ENCODE measurements around the gene RCSD1. TPM values are rescaled to one million over a fixed set of nuclear protein-coding genes. Genes with fewer than 3 reads are reported as not detected.
"Not testable (repeated sequence)": the region's sequence is repeated elsewhere in the genome, so short reads cannot be mapped to it uniquely, and the experiment has no call there.

Gene RCSD1
- total RNA-seq, 1 donor from 2014 or later, result 132 TPM

DNA sequence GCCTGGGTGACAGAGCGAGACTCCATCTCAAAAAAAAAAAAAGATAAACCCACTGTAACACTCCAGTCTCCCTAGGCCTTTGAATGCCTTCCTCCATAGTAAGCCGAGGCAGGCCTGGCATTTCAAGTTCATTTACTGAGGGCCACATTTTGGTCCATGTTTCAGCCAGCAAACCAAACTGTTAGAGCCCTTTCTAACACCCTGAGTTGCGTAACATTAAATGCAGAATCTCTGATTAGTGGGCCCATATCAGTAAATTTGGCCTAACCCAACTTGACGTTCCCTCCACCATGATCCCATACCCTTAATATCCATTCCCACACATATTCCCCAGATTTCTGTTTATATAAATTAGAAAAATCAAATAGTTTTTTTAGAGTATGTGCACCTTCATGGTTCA, 104.2 kb downstream of the RCSD1 start:
- intact Hi-C loops (cut with micrococcal nuclease), result no loop called here

DNA sequence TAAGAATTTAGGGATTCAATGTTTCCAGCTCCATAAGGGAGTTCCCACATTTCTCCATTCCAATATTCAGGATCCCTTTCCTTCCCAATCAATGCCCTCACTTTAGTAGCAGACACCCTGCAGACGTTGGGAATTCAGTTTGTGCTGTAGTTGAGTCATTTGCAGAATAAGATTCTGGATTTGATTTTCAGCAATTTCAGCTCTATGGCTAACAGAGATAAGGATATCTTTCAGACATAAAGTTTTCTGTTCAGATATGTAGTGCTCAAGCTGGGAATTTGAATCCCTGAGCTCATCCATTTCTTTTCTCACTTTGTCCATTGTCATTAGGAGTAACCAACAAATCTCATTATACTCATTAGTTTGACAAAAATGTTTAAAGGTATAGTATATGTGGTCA, 104.8 kb downstream of the RCSD1 start:
- intact Hi-C loops (cut with micrococcal nuclease), result no loop called here

DNA sequence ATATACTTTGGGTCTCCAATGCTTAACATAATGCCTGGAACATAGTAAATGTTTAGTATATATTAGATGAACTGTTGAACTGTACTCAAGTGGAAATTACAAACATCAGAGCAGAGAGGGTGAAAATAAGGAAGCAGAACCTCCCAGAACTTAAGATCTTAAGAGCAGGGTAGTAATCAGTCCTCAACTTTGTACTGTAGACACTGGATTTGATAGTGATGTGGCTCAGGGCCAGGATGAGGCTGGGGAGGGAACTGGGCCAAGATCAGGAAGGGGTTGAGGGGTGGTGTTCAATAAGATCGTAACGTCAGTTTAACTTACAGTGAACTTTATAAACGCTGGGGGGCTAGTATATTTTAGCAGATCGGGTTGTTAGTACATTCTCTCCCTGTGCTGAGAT, 107.1 kb downstream of the RCSD1 start:
- intact Hi-C loops (cut with micrococcal nuclease), result no loop called here

GRCh38 chr1:167738158-167738557, 108.1 kb downstream of the RCSD1 start:
- intact Hi-C loops (cut with micrococcal nuclease), result no loop called here

GRCh38 chr1:167739752-167740151, 109.7 kb downstream of the RCSD1 start:
- intact Hi-C loops (cut with micrococcal nuclease), result no loop called here

DNA sequence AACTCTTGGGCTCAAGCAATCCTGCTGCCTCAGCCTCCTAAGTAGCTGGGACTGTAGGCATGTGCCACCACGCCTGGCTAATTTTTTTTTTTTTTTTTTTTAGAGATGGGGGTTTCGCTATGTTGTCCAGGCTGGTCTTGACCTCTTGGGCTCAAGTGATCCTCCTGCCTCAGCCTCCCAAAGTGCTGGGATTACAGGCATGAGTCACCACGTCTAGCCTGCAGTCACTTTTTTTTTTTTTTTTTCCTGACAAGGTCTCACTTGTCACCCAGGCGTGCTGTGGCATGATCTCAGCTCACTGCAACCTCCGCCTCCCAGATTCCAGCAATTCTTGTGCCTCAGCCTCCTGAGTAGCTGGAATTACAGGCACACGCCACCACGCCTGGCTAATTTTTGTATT, 111.1 kb downstream of the RCSD1 start:
- intact Hi-C loops (cut with micrococcal nuclease), result not testable (repeated sequence)

GRCh38 chr1:167742392-167743057, 112.5 kb downstream of the RCSD1 start:
- intact Hi-C loops (cut with micrococcal nuclease), result not testable (repeated sequence)

GRCh38 chr1:167744901-167745300, 114.9 kb downstream of the RCSD1 start:
- intact Hi-C loops (cut with micrococcal nuclease), result no loop called here

DNA sequence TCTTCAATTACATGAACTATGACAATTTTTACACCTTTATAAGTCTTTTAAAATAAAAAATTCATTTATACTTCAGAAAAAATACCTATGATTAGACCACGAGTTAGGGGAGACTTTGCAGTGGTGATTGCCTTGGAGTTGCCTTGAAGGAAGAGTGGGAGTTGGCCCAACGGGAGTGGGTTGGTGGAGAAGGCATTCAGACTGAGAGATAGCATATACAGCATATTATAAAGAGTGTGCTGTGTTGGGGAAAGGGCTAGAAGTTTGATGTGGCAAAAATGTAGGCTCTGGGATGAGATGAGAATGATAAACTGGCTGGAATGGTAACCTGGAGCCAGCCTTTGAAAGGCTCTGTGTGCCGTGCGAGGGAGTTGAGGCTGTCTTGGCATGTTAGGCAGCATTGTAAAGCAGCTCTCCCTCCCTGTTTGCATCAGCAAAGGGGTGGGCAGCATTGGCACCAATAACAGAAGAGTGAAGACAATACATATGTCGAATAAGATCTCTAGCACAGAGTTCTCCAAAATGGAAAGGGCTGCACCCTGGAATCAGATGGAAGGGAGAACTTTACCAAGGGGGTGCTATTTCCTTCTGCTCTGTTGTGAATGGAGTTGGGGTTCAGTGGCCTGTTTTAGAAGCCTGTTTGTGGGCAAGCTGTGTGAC, 116.1 kb downstream of the RCSD1 start:
- intact Hi-C loops (cut with micrococcal nuclease), result no loop called here

DNA sequence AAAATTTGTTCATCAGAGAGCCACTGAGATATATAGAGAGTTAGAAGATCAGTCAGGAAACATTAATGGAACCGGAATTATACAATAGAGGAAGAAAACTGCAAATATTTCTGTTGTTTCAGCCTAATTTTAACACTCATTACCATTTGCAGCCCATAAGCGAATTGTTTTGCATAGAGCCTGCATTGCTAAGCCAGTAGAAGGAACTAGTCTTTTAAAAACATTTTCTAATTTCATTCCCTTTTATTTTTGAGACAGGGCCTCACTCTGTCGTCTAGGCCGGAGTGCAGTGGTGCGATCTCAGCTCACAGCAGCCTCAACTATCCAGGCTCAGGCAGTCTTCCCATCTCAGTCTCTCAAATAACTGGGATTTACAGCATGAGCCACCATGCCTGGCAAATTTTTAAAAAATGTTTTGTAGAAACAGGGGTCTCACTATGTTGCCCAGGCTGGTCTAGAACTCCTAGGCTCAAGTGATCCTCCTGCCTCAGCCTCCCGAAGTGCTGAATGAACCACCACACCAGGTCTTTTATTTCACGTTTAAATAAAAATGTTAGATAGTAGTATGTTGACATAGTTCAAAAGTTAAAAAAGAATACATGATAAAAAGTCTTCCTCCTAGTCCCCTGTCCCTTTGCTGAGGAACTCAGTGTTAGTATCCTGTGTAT, 117.1 kb downstream of the RCSD1 start:
- intact Hi-C loops (cut with micrococcal nuclease), result no loop called here

GRCh38 chr1:167747988-167748387, 118.0 kb downstream of the RCSD1 start:
- intact Hi-C loops (cut with micrococcal nuclease), result no loop called here

- intact Hi-C loops (cut with micrococcal nuclease), result no loop called here
Observed at GRCh38 chr1:167748906-167749305, 118.9 kb downstream of the RCSD1 start.

- intact Hi-C loops (cut with micrococcal nuclease), result no loop called here
Observed at GRCh38 chr1:167749741-167750140, 119.7 kb downstream of the RCSD1 start.

- intact Hi-C loops (cut with micrococcal nuclease), result no loop called here
Observed at GRCh38 chr1:167750641-167751040, 120.6 kb downstream of the RCSD1 start.

DNA sequence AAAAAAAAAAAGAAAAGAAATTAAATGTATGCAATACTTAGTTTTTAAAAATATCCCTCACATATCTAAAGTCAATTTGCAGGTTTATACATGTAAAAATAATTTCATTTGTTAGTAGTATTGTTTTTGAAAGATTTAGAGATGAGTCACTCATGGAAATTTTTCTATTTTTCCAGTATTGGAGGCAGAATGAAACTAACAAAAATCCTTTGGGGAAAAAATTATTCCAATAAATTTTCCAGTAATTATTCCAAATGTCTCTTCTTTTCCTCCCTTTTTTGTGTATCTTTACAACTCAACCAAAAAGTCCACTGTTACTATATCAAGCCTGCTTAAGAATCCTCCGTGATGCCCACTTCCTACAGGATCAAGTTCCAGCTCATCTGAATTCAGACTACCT, 121.6 kb downstream of the RCSD1 start:
- intact Hi-C loops (cut with micrococcal nuclease), result loop anchor here (2.0 kb wide), 1 partner anchor 29 kb away; no protein-coding TSS in a partner anchor

DNA sequence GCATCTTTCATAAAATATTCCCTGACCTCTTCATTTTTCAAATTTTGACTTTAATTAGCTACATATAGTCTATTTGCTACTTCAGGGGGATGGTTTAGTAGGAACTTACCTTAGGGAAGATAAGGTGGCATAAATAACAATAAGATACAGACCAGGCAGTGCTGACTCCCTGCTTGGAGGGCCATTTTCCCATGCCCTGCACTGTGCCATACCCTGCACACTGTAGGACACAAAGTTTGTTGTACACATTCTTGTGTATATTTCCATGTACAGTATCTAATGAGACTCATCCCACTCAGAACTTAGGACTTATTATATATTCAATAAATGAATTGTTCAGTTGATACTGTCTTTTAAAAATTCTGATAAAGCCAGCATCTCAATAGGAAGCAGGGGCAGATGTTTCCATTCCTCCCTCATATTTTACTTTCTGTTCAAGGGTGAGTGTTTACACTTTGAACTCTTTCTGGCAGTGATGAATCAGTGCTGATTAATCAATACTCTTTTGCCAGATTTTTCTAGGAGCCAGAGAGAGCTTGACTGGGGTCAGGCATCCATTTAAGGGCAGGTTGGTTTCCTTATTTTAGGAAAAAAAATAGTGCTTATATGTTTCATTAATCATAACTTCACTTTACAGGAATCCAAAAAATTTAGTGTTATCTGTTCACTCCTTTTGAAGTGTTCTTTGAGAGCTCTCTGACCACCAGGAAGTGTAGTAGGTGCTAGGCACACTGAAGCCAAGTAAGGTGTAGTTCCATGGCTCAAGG, 122.4 kb downstream of the RCSD1 start:
- intact Hi-C loops (cut with micrococcal nuclease), result loop anchor here (2.0 kb wide), 1 partner anchor 30 kb away; no protein-coding TSS in a partner anchor

DNA sequence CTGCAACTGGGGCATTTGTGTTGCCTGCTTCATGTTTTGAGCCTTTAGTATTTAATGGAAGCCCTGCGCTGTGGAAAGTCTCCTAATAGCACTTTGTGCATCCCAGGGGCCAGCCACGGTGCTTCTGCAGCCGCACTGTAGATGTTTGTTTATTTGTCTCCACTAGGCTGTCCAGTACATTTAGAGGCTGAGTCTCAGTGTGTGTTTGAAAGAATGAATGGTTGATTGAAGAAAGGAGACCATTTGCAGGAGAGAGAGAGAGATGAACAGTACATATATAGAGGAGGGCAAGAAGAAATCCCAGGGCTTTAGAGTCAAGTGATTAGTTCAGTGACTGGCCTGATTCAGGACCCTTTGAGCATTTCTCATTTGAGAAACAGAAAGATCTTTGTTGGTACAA, 125.6 kb downstream of the RCSD1 start:
- intact Hi-C loops (cut with micrococcal nuclease), result no loop called here

Other genes with a start within 250 kb of the RCSD1 start
- 211 and 220 TPM in 2 replicates for gene CD247, start 111.7 kb upstream of the RCSD1 start, total RNA-seq
- 12.8 and 13.7 TPM in 2 replicates for gene CREG1, start 76.5 kb upstream of the RCSD1 start, total RNA-seq
- gene MPZL1, start 91.8 kb downstream of the RCSD1 start, total RNA-seq, result 36.0 and 38.4 TPM in 2 replicates